Measurements from ENCODE around the gene ANKRD12.
"Not testable (repeated sequence)": the region's sequence is repeated elsewhere in the genome, so short reads cannot be mapped to it uniquely, and the experiment has no call there.

Gene ANKRD12

DNA sequence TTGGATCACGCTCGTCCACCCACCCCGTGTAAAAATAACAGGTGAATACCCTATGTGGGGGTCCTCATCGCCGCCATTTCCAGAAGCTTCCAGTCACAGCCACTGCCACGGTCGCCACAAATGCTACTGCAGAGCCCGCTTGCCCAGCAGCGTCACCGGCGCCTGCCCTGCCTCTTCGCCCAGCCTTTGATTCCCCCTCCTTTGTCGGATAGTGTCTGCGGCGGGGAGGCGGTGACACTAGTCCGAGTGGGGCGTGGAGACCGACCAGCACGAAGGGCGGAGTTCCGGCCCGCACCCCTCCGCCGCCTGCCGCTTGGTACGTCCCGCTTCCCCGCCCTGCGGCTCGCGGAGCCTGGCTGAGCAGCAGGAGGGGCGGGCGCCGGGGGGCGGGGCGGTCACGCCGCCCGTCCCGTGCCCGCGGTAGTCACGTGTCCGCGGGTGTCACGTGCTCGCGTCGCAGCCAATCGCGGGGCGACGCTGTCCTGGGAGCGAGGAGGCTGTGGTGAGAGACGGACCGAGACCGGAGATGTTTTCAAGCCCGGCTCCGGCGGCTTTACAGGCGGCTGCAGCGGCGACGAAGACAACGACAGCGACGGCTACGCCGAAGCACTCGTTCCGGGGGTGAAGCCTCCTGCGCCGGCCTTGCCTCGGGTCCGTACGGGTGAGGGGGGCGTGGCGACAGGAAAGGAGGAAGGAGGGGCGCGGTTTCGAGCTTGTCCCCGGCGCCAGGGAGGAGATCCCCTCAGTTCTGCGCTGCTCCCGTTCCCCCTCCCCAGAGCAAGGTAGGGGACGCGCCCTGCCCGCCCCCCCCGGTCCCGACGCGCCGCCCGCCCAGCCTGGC, at the start of gene ANKRD12:
Gene ANKRD12, plus strand, starts transcription at position 467 of the 841 bp plus-strand sequence. CDS start 45,652 bp downstream, outside the sequence.
- peak; percentile 85 to 95 for DNase-seq

GRCh38 chr18:9087144-9087543, 49.4 kb upstream of the ANKRD12 start:
- DNase-seq, result no peak

GRCh38 chr18:9088252-9088651, 48.3 kb upstream of the ANKRD12 start:
- DNase-seq, result no peak

GRCh38 chr18:9088727-9089126, 47.9 kb upstream of the ANKRD12 start:
- not testable (repeated sequence) for DNase-seq

DNA sequence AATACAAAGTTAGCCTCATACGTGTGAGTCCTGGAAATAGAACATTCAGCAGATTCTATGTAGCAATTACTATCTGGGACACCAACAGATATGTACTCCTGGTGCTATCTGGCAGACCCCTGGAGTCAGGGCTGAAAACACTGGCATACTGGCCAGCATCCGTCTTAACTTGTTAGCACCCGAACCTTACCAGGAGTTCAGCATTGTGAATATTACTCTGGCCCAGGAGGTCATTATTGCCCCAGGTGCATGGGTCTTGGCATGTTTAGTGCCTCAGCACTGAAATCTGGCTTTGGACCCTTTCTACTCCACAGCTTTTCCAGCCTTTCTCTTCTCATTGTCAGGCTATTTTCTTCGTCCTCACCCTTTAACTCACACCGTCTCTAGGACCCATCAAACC, 46.0 kb upstream of the ANKRD12 start:
- no peak for DNase-seq

- no peak for DNase-seq
Observed at GRCh38 chr18:9091066-9091476, 45.5 kb upstream of the ANKRD12 start.

DNA sequence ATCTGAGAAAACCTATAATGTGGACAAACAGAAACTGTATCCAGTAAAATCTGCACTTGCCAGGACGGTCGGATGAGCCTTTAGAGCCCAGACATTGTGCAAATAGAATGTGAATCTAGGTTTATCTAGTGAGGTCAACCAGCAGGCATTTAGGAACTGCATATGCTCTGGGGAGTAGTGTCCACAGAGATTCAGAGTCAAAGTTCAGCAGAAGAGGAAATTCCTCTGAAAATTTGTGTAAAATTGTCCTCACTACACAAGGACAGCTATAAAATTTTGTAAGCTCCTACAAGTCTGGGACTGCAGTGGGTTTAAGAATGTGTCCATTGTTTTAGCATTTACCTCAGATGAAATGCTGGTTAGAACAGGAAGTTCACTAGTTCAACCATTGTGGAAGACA, 43.9 kb upstream of the ANKRD12 start:
- no peak for DNase-seq

GRCh38 chr18:9093109-9093508, 43.5 kb upstream of the ANKRD12 start:
- DNase-seq, result not testable (repeated sequence)

GRCh38 chr18:9094307-9095226, 42.0 kb upstream of the ANKRD12 start:
- no peak for DNase-seq

GRCh38 chr18:9095297-9096006, 41.1 kb upstream of the ANKRD12 start:
- no peak for DNase-seq

DNA sequence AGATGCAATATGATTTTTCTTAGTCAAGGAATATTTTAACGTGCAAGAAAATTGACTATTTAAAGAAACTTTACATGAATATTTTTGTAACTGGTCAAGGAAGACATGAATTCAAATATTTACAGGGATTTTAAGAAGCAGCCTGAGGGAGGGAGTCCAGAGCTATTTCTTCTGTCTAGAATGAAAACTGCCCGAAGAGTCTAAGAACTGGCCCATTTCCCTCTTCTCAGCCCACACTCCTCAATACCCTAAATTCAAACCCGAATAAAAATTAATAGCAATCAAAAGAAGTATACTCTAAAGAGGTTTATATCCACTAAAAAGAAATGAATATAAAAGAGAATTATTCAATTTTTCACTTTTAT, 40.6 kb upstream of the ANKRD12 start:
- DNase-seq, result no peak

GRCh38 chr18:9096685-9097084, 39.9 kb upstream of the ANKRD12 start:
- DNase-seq, result no peak

DNA sequence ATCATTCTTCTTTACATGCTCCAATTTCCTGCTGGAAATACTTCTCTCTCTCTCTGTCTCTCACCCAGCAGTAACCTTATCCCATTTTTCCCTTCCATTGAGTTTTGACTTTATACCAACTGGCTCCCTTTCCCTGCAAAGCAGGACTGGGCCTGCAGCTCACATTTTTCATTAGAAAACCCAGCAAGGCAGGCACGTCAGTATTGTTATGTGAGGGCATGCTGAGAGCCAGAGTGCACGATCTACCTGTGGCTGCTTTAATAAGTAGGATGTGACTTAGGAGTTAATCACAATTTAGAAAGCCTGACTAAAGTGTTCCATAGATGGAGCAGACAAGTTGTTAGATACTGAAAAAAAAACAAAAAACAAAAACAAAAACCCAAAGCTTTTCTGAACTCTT, 39.2 kb upstream of the ANKRD12 start:
- no peak for DNase-seq

DNA sequence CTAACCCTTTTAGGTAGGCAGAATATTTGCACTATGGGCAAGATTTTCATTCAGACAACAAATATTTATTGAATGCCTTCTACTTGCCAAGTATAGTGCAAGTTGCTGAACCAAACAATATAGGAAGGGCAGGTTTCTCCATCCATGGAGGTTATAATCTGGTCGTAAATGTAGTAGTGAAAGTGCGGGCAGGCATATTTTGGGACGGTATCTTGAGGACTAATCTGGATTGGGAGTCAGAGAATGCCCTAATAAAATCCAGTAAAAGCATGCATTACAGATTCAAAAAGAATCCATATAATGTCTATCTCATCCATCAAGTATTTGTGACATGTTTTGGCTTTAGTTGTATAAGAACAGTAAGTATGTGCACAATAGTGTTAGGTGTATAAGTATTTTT, 35.8 kb upstream of the ANKRD12 start:
- no peak for DNase-seq

DNA sequence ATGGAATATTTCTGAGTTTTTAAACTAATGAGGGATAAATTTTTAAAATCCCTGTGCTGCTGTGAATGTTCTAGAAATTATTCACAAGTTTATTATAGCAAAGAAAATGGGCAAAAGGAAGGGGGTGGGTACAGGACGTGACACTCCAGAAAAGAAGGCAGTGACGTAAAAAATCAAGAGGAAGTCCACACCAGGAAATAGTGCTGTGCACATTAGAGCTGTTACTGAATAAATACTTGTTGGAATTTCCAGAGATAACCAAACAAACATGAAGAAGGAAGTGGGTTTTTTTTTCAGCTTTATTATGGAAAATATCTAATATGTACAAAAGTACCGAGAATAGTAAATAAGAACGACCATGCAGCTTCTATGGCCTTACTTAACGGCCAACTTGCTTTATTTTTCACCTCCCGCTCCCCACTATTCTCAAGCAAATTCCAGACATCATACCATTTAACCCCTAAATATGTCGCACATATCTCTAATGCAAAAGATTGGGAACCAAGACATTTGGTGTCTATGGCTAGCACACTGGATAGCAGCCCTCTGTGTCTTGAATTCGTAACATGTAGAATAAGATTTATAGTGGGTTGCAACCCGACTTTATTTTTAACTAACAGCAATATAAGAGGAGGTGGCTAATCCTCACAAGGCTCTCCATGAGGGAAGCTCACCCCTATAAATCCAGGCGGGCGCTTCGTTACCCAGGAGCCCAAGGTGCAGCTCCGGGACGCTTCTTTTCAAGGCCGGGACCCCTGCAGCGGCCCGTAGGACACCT, 34.7 kb upstream of the ANKRD12 start:
- no peak for DNase-seq

DNA sequence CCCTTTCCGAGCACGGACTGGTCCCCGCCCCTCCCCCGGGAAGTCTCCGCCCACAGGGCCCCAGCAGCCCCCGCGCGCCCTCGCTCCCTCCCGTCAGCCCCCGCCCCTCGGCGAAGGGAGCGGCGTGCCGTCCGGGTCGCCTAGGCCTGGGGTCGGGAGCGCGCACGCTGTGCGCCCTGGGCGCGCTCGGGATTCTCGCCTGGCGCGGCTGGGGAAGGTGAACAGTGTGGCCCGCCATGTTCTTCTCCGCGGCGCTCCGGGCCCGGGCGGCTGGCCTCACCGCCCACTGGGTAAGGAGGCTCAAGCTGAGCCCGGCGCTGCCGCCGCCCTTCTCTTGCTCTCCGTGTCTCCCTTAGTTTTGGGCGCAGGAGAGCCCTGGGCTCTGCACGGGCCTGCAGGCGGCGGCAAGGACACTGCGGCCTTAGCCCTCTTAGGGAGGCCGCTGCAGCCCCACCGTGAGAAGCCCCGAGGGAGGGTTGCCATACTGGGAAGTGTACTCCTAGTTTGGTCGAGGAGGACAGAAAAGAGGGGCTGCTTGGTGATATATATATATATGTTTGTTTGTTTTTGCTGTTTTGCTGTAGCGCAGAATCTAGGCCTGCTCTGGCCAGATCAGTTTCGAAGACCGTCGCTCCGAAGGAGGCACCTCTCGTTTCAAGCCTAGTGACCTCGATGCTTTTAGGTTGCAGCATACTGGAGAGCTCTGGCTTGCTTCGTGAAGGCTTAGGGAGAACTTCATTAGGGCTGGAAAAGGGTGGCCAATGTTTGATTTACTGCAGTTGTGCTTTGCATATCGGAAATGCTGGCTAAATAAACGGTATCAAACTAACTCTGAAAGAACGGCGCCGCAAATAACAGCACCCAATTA, 33.8 kb upstream of the ANKRD12 start, which contains the start of gene NDUFV2:
Gene NDUFV2, plus strand, starts transcription at position 192 of the 868 bp plus-strand sequence. Its CDS starts 45 bp downstream, at position 237.
- peak; percentile 91 to 94 for DNase-seq

DNA sequence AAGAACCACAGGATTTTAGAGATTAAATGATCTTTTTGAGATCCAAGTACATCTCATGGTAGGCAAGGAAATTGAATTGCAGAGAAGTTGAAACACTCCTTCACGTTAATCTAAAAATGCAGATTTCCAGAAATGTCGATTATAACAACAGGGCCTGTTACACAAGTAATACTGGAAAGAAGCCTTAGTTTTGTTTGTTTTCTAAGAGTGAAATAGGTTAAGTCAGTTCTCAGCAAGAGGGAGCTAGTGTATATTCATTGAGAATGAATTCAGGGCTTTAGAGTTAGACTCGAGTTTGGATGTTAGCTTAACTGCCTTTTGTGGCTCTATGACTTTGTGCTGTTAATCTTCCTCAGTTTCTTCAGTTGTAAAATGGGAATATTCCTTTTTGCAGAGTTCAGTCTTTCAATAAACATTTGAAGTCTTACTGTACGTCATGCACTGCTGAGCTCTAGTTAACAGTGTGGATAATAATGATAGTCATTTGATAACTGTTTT, 33.2 kb upstream of the ANKRD12 start:
- no peak for DNase-seq

GRCh38 chr18:9104244-9104901, 32.2 kb upstream of the ANKRD12 start:
- DNase-seq, result no peak

DNA sequence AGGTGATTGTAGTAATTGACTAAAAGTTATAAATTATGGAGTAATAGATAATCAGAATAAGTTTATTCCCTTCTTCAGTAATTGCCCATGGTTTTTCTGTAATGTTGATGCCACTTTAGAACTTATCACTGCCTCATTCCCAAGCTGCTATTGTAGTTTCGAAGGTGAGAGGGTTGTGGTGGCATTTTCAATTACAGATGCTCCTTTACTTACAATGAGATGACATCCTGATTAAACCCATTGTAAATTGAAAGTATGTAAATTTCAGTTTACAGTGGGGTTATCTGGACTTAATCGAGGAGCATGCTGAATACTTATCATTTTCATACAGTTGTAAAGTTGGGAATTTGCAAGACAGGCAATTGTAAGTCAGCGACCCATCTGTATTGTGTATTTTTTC, 31.2 kb upstream of the ANKRD12 start:
- DNase-seq, result no peak

GRCh38 chr18:9106094-9106493, 30.5 kb upstream of the ANKRD12 start:
- DNase-seq, result no peak
